SK-N-MC (cell line): ENCODE measurements around the gene ZDHHC13.

Experiments
- DNase-seq: peaks from one replicate; pipeline ENCODE4 v3.0.0-alpha.2; 2011; ENCODE audit warnings: low read depth, low spot score
- H3K27ac ChIP-seq: fragments of 200-600 bp; sonication (generic); 2 replicates; pipeline ENCODE4 v1.5.1; 2016; ENCODE audit warnings: mixed run types
- H3K36me3 ChIP-seq: fragments of 200-600 bp; sonication (generic); 2 replicates; pipeline ENCODE4 v1.6.1; 2017; ENCODE audit warnings: antibody characterized with exemption, low read length, mixed read lengths; ENCODE audit not compliant: insufficient read depth
- H3K4me3 ChIP-seq: fragments of 200-600 bp; sonication (generic); 2 replicates; pipeline ENCODE4 v1.5.1; 2016
- H3K9ac ChIP-seq: fragments of 200-600 bp; sonication (generic); 2 replicates; pipeline ENCODE4 v1.8.0; 2017; ENCODE audit warnings: mixed run types, mixed read lengths; ENCODE audit not compliant: insufficient read length
- H3K9me3 ChIP-seq: fragments of 200-600 bp; sonication (generic); 2 replicates; pipeline ENCODE4 v1.6.1; 2017; ENCODE audit warnings: low read depth, mild to moderate bottlenecking, antibody characterized with exemption, low read length, moderate library complexity, mixed read lengths
- EZH2 ChIP-seq: fragments of 200-600 bp; sonication (generic); IDR thresholded peaks from one replicate; pipeline ENCODE4 v1.6.1; 2017; ENCODE audit warnings: antibody characterized with exemption
- FOXP2 ChIP-seq: optimal IDR thresholded peaks from 2 replicates; pipeline ENCODE3; 2011; ENCODE audit warnings: mild to moderate bottlenecking, moderate library complexity; ENCODE audit not compliant: insufficient read depth; ENCODE audit errors: extremely low read length, control extremely low read depth
- POLR2AphosphoS5 ChIP-seq: IDR thresholded peaks from 2 replicates; pipeline ENCODE4 v1.6.1; 2012; ENCODE audit warnings: mild to moderate bottlenecking, low read depth, low read length, borderline replicate concordance

The ZDHHC13 gene

GRCh38 chr11:19168090-19168489 lies 51.1 kb downstream of the ZDHHC13 start:
- no peak overlapping the region for H3K4me3 ChIP-seq
- H3K9me3 ChIP-seq, result no peaks in the 10 kb centered on the region
- no peak overlapping the region for H3K27ac ChIP-seq
- no peak overlapping the region for H3K9ac ChIP-seq
- TF ChIP-seq EZH2 (no peak), POLR2AphosphoS5 (no peak), FOXP2 (no peak)
- H3K36me3 ChIP-seq, result peaks cover 4% of the 10 kb centered on the region; the same call in 1 of the 2 replicates
- DNase-seq, result no peak

DNA sequence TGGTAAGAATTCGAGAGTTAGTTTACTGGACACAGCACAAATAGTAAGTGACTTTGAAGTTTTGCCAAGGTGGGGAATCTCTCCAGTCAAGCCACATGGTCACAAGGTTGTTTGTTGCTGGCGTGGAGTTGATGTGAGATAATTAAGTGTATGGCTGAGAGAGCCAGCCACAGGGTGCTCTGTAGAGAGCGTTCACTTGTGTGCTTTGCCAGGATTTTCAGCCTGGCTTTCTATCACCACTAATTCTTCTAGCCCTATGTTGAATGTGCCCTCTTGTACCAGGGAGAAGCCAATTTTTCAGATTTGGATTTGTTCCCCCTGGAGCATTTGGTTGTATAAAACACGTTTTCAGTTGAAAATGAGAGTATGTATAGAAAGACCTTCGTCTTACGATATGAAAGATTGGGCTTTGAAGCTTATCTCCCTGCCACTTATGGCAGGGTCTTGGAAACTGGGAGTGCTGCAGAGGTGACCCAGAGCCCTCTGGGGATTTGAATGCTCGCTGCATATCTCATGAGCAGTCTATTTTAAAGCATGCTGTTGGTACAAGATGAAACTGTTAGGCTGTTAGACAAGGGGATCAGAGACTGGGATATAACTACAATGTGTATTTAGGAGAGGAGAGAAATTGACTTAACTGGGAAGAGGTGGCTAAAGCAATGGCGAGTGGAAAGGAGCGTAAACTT lies 56.2 kb downstream of the ZDHHC13 start:
- TF ChIP-seq FOXP2 (no peak), POLR2AphosphoS5 (no peak)
- no peak for DNase-seq
- Histone ChIP-seq H3K9me3 (no peaks in the 10 kb centered on the region), H3K36me3 (peaks cover 4% of the 10 kb centered on the region; the same call in 1 of the 2 replicates), H3K9ac (no peak overlapping the region), H3K4me3 (no peak overlapping the region), H3K27ac (no peak overlapping the region)

DNA sequence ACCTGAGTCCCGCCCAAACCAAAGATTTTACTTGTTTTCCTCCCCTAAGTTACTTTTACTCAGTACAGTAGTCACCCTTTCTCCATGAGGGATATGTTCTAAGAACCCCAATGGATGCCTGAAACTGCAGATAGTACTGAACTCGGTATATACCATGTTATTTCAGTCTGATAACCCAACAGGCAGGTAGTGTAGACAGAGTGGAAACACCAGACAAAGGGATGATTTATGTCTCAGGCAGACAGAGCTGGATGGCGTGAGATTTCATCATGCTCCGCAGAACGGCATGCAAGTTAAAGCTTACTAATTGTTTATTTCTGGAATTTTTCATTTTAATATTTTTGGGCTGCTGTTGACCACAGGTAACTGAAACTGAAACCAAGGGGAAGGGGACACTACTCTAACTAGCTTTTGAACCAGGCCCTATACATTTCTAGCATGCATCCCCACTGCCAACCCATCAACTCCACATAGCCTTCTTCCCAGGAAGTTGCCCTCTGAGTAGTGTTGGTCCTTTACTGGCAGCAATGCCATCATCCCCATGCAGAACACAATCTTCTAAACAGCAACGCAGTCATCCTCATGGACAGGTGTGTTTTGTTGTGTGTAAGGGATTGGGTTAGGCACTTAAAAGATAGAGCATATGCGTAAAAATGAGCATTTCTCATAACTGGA lies 57.1 kb downstream of the ZDHHC13 start:
- Histone ChIP-seq H3K4me3 (no peak overlapping the region), H3K9me3 (no peaks in the 10 kb centered on the region), H3K9ac (no peak overlapping the region), H3K27ac (no peak overlapping the region), H3K36me3 (peaks cover 4% of the 10 kb centered on the region; the same call in 1 of the 2 replicates)
- TF ChIP-seq EZH2 (no peak), POLR2AphosphoS5 (no peak), FOXP2 (no peak)
- no peak for DNase-seq

DNA sequence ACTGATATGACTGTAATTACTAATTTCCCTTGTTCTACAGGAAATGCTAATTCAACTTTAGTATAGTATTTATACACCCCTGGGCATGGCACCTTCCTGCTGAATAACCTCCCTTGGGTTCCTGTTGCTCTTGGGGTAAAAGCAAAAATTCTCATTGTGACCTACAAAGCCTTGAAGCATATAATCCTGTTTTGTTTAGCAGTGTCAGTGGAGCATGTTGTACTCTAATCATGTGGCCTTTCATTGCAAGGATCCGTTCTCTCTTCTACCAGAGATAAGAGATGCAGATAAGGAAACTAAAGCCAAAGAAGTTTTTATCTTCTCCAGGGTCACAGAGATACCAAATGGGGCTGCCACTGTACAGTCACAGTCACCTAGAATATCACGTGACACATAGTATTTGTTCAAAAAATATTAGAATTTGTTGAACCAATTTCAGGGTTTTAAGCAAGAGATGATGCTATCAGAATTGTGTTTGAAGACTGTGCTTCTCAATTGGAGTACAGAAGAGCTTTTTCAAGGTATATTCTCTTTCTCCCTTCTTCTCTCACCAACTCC lies 59.7 kb downstream of the ZDHHC13 start:
- peaks cover 4% of the 10 kb centered on the region; the same call in 1 of the 2 replicates for H3K36me3 ChIP-seq
- H3K4me3 ChIP-seq, result no peak overlapping the region
- H3K27ac ChIP-seq, result no peak overlapping the region
- no peak for DNase-seq
- no peak overlapping the region for H3K9ac ChIP-seq
- no peaks in the 10 kb centered on the region for H3K9me3 ChIP-seq
- no peak for TF ChIP-seq POLR2AphosphoS5
- TF ChIP-seq EZH2, result no peak
- no peak for TF ChIP-seq FOXP2

DNA sequence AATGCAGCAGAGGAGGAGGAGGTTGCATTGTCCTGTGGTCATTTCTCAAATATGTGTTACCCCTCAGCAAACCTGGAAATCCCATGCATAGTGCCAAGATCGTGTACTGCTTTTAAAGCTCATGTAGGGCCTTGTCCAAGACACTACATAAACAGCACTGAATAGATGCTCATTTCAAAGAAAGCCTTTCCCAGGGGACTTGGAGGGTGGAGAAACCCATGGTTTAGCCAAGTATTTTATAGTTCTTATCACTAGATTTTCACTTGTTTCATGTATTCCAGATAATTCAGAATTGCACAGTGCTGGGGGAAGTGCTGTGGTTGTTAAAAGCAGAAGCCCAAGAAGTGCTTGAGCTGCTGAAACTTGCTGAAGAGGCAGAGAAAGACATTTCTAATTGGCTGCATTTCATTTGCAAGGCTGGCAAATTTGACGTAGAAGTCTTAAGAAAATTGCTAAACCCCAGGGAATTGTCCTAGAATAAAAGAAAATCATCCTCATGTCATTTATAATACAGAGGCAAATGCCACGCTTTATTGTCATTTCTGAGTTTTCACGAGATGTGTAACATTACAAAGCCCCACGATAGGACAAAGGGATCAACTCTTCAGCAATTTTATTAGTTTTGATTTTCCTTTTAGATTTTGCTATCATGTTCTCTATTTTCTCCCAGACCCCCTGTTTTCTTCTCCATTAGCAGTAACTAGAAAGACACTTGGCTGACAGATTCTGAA lies 64.7 kb downstream of the ZDHHC13 start:
- peak overlapping the region; percentile 29; the same call in 1 of the 2 replicates for H3K4me3 ChIP-seq
- peak overlapping the region; percentile 5 for H3K9ac ChIP-seq
- TF ChIP-seq POLR2AphosphoS5 (no peak), EZH2 (no peak), FOXP2 (no peak)
- no peaks in the 10 kb centered on the region for H3K9me3 ChIP-seq
- H3K27ac ChIP-seq, result peak overlapping the region; percentile 48; the same call in 1 of the 2 replicates
- no peaks in the 10 kb centered on the region for H3K36me3 ChIP-seq
- DNase-seq, result peak; percentile 64

GRCh38 chr11:19183646-19184045 lies 66.7 kb downstream of the ZDHHC13 start:
- no peak overlapping the region for H3K4me3 ChIP-seq
- no peak overlapping the region for H3K9ac ChIP-seq
- no peaks in the 10 kb centered on the region for H3K36me3 ChIP-seq
- H3K9me3 ChIP-seq, result no peaks in the 10 kb centered on the region
- DNase-seq, result no peak
- H3K27ac ChIP-seq, result no peak overlapping the region
- no peak for TF ChIP-seq POLR2AphosphoS5

- Histone ChIP-seq H3K36me3 (no peaks in the 10 kb centered on the region), H3K9ac (no peak overlapping the region), H3K9me3 (0 out of 2 replicates have a peak, but pooled peaks cover 2% of the 10 kb centered on the region), H3K27ac (no peak overlapping the region), H3K4me3 (no peak overlapping the region)
- DNase-seq, result no peak
- TF ChIP-seq EZH2, result no peak
- TF ChIP-seq POLR2AphosphoS5, result no peak
- no peak for TF ChIP-seq FOXP2
These were observed 68.1 kb downstream of the ZDHHC13 start for GRCh38 chr11:19185036-19185435.

DNA sequence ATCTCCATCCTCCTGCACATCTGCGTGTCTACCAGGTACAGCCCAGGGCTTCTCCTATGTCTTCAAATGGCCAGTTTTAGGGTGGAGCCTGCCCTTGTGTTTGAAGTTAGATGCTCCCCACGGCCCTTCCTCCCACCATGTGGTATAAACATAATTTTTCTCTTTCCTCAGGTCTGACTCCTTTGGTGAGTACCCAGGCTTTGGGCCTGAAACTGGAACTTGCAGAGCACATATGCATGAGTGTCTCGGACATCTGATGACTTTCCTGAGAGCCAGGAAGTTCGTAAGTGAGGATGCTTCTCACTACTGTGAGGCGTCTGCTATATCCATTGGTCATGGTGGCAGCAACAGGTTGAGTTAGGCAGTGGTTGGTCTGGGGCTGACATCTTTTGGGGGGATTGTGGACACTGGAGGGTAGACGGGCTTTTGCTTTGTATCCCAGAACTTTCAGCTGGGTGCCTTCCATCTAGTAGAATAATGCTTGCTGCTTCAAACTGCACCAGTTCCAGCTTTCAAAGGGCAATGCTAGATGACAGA lies 68.6 kb downstream of the ZDHHC13 start:
- Histone ChIP-seq H3K27ac (no peak overlapping the region), H3K9ac (no peak overlapping the region), H3K4me3 (no peak overlapping the region), H3K36me3 (no peaks in the 10 kb centered on the region), H3K9me3 (0 out of 2 replicates have a peak, but pooled peaks cover 2% of the 10 kb centered on the region)
- no peak for DNase-seq
- no peak for TF ChIP-seq POLR2AphosphoS5
- TF ChIP-seq FOXP2, result no peak
- TF ChIP-seq EZH2, result no peak
